OCI-M2 (cell line): ENCODE results near the gene ASB8.
"Not testable (repeated sequence)": the region's sequence is repeated elsewhere in the genome, so short reads cannot be mapped to it uniquely, and the experiment has no call there.

Experiments used
- DNase-seq: peaks from one replicate; lab custom pipeline; 2025; ENCODE audit not compliant: unreplicated experiment; lab: John Stamatoyannopoulos, UW

Gene ASB8

GRCh38 chr12:48142818-48143674 is 14.3 kb downstream of the ASB8 start:
- DNase-seq = no peak

GRCh38 chr12:48135027-48135426 is 22.3 kb downstream of the ASB8 start:
- DNase-seq = no peak

- no peak for DNase-seq
These were observed 24.5 kb downstream of the ASB8 start for GRCh38 chr12:48132826-48133225.

GRCh38 chr12:48131517-48131916 is 25.8 kb downstream of the ASB8 start:
- no peak for DNase-seq

- DNase-seq = no peak
These were observed 27.9 kb downstream of the ASB8 start for GRCh38 chr12:48129376-48129775.

GRCh38 chr12:48128800-48129199 is 28.5 kb downstream of the ASB8 start:
- DNase-seq = no peak

- DNase-seq = no peak
These were observed 30.2 kb downstream of the ASB8 start for GRCh38 chr12:48126953-48127630.

GRCh38 chr12:48125985-48126384 is 31.3 kb downstream of the ASB8 start:
- DNase-seq = no peak

GRCh38 chr12:48125542-48125941 is 31.8 kb downstream of the ASB8 start:
- not testable (repeated sequence) for DNase-seq

GRCh38 chr12:48123169-48123568 is 34.1 kb downstream of the ASB8 start:
- DNase-seq = no peak

- DNase-seq = no peak
These were observed 35.1 kb downstream of the ASB8 start for GRCh38 chr12:48122065-48122834.

GRCh38 chr12:48121522-48121921 is 35.8 kb downstream of the ASB8 start:
- no peak for DNase-seq

GRCh38 chr12:48119834-48120195 is 37.5 kb downstream of the ASB8 start:
- no peak for DNase-seq

GRCh38 chr12:48119078-48119833 is 38.1 kb downstream of the ASB8 start, which contains the start of gene PFKM:
PFKM (plus strand) TSS chr12:48119364; CDS start chr12:48122775, 3,411 bp downstream.
- no peak for DNase-seq

- DNase-seq = no peak
These were observed 38.9 kb downstream of the ASB8 start for GRCh38 chr12:48118284-48118871.

GRCh38 chr12:48115957-48116356 is 41.4 kb downstream of the ASB8 start:
- no peak for DNase-seq

- DNase-seq = not testable (repeated sequence)
These were observed 46.0 kb downstream of the ASB8 start for GRCh38 chr12:48111312-48111693.

- DNase-seq = no peak
These were observed 46.5 kb downstream of the ASB8 start for GRCh38 chr12:48110691-48111311.

GRCh38 chr12:48109424-48109823 is 47.9 kb downstream of the ASB8 start:
- DNase-seq = no peak
